Measurements from ENCODE around the gene RTN4RL2.
"Not testable (repeated sequence)": the region's sequence is repeated elsewhere in the genome, so short reads cannot be mapped to it uniquely, and the experiment has no call there.

RTN4RL2 gene

GRCh38 chr11:57434640-57435546 lies 25.4 kb upstream of the RTN4RL2 start:
- peak; percentile 88 for DNase-seq

GRCh38 chr11:57436031-57436430 lies 24.3 kb upstream of the RTN4RL2 start:
- no peak for DNase-seq

GRCh38 chr11:57438345-57439285 lies 21.7 kb upstream of the RTN4RL2 start:
- no peak for DNase-seq

GRCh38 chr11:57439786-57440185 lies 20.5 kb upstream of the RTN4RL2 start:
- no peak for DNase-seq

- DNase-seq, result no peak
Observed at GRCh38 chr11:57440744-57441414, 19.4 kb upstream of the RTN4RL2 start.

- DNase-seq, result no peak
Observed at GRCh38 chr11:57444362-57445121, 15.8 kb upstream of the RTN4RL2 start.

GRCh38 chr11:57445122-57445394 lies 15.3 kb upstream of the RTN4RL2 start:
- DNase-seq, result not testable (repeated sequence)

- no peak for DNase-seq
Observed at GRCh38 chr11:57446055-57446454, 14.3 kb upstream of the RTN4RL2 start.

- DNase-seq, result no peak
Observed at GRCh38 chr11:57453543-57454177, 6.7 kb upstream of the RTN4RL2 start.

- peak; percentile 63 for DNase-seq
Observed at GRCh38 chr11:57456960-57457642, 3.2 kb upstream of the RTN4RL2 start.

- DNase-seq, result no peak
Observed at GRCh38 chr11:57457643-57458023, 2.7 kb upstream of the RTN4RL2 start.

- no peak for DNase-seq
Observed at GRCh38 chr11:57458060-57458409, 2.3 kb upstream of the RTN4RL2 start.

- peak; percentile 31 for DNase-seq
Observed at GRCh38 chr11:57458410-57459163, 1.7 kb upstream of the RTN4RL2 start.

- DNase-seq, result no peak
Observed at GRCh38 chr11:57459164-57460021, 935 bp upstream of the RTN4RL2 start.

GRCh38 chr11:57460758-57461749 lies 726 bp downstream of the RTN4RL2 start:
- no peak for DNase-seq

GRCh38 chr11:57461841-57462489 lies 1.6 kb downstream of the RTN4RL2 start:
- no peak for DNase-seq

- DNase-seq, result no peak
Observed at GRCh38 chr11:57462597-57462996, 2.3 kb downstream of the RTN4RL2 start.
